HepG2 (cell line): Measurements from ENCODE around the gene CLCN2. TPM values are rescaled to one million over a fixed set of nuclear protein-coding genes. Genes with fewer than 3 reads are reported as not detected.
A peak's percentile ranks its signal among the peaks of the same experiment; 100 is the strongest.

Experiments used
- ATAC-seq: fragments of 200-7000 bp; cut with Tn5 transposase; 3 replicates; pipeline ENCODE4 v1.9.1; 2020; ENCODE audit warnings: mild to moderate bottlenecking, moderate library complexity
- BruUV-seq: library from RNA; stranded (reverse); fragments of 400-500 nt; replicated peaks from 2 replicates; lab custom pipeline; 2021; lab: Mats Ljungman, UMichigan
- CTCF ChIA-PET: fragments of 300-600 bp; formaldehyde crosslinking; extraction: SDS; loops from one replicate; lab custom pipeline; 2021; ENCODE audit warnings: low total read pairs, inconsistent platforms, low intra/inter-chr PET ratio; lab: Yijun Ruan, JAX
- POLR2A ChIA-PET: fragments of 350-600 bp; sonication (Branson Sonifier 250); formaldehyde crosslinking; loops from one replicate; lab custom pipeline; 2020; ENCODE audit warnings: antibody characterized with exemption, inconsistent platforms; lab: Yijun Ruan, JAX
- DNase-seq: peaks from one replicate; pipeline ENCODE4 v3.0.0-alpha.2; 2015; ENCODE audit warnings: low spot score
- FAIRE-seq: peaks from 3 replicates; lab custom pipeline; 2011; peaks lifted over from hg19 to GRCh38; lab: Jason Lieb, UNC
- H2AFZ ChIP-seq: one replicate; pipeline ENCODE4 v1.6.1; 2011; ENCODE audit warnings: low read length, inconsistent platforms
- H3K27ac ChIP-seq: fragments of 300-600 bp; 3 replicates; pipeline ENCODE4 v1.8.0; 2011; ENCODE audit warnings: mixed run types, mild to moderate bottlenecking, mixed read lengths, low read length, inconsistent platforms; ENCODE audit not compliant: insufficient read depth; ENCODE audit errors: extremely low read length
- H3K27me3 ChIP-seq, 2 experiments: fragments of 200-600 bp in 1 of 2; 2 replicates in 1 of 2; 3 replicates in 1 of 2; pipeline versions ENCODE4 v1.6.0 to v1.8.0; 2011; ENCODE audit warnings: low read length in 2 of 2, mild to moderate bottlenecking in 2 of 2, moderate library complexity in 2 of 2, inconsistent platforms in 1 of 2; ENCODE audit not compliant: insufficient read depth in 2 of 2, control insufficient read depth in 1 of 2
- H3K36me3 ChIP-seq, 2 experiments: fragments of 200-600 bp in 1 of 2; replicated peaks in 1 of 2; 2 replicates in 1 of 2; 3 replicates in 1 of 2; pipeline versions ENCODE4 v1.5.1 to v1.8.0; 2011; ENCODE audit warnings: low read length in 2 of 2, inconsistent platforms in 1 of 2; ENCODE audit not compliant: insufficient read depth in 2 of 2, control insufficient read depth in 1 of 2
- H3K4me1 ChIP-seq: 2 replicates; pipeline ENCODE4 v1.5.1; 2012; ENCODE audit warnings: low read length, inconsistent platforms; ENCODE audit not compliant: insufficient read depth
- H3K4me2 ChIP-seq: 2 replicates; pipeline ENCODE4 v1.6.0; 2011; ENCODE audit warnings: low read depth, low read length, inconsistent platforms
- H3K4me3 ChIP-seq, 3 experiments: fragments of 200-600 bp in 1 of 3; sonication (generic), shearing (Covaris generic) in 1 of 3; replicated peaks in 1 of 3; 2 replicates each; pipeline ENCODE4 v1.5.1; 2011 to 2016; ENCODE audit warnings: low read length in 3 of 3, inconsistent platforms in 2 of 3, low read depth in 2 of 3, mild to moderate bottlenecking in 2 of 3, control low read depth in 1 of 3, mixed read lengths in 1 of 3; ENCODE audit not compliant: insufficient read depth in 1 of 3
- H3K79me2 ChIP-seq: one replicate; pipeline ENCODE4 v1.6.1; 2011; ENCODE audit warnings: low read length, inconsistent platforms; ENCODE audit not compliant: insufficient read depth
- H3K9ac ChIP-seq: 2 replicates; pipeline ENCODE4 v1.6.0; 2011; ENCODE audit warnings: mild to moderate bottlenecking, low read depth, low read length, inconsistent platforms; ENCODE audit not compliant: insufficient read depth
- H3K9me3 ChIP-seq: 2 replicates; pipeline ENCODE4 v1.5.1; 2012; ENCODE audit warnings: mild to moderate bottlenecking, low read length
- H4K20me1 ChIP-seq: 2 replicates; pipeline ENCODE4 v1.6.0; 2011; ENCODE audit warnings: inconsistent platforms, mild to moderate bottlenecking, low read length, moderate library complexity; ENCODE audit not compliant: insufficient read depth
- GZF1 ChIP-seq: sonication (generic); formaldehyde crosslinking; IDR thresholded peaks from 2 replicates; pipeline ENCODE4 v1.5.1; 2020; ENCODE audit warnings: mild to moderate bottlenecking, missing genetic modification reagents
- HNRNPK ChIP-seq: fragments of 200-400 bp; formaldehyde crosslinking; IDR thresholded peaks from 2 replicates; pipeline ENCODE4 v1.6.1; 2018; ENCODE audit warnings: low read length, low read depth, moderate library complexity, mild to moderate bottlenecking; ENCODE audit not compliant: poor library complexity, severe bottlenecking
- JUNB ChIP-seq: sonication (generic); formaldehyde crosslinking; IDR thresholded peaks from 2 replicates; pipeline ENCODE4 v1.8.0; 2022; ENCODE audit warnings: missing genetic modification reagents, mild to moderate bottlenecking, borderline replicate concordance
- NKX3-1 ChIP-seq: sonication (generic); formaldehyde crosslinking; IDR thresholded peaks from 2 replicates; pipeline ENCODE4 v1.5.0; 2020; ENCODE audit warnings: missing genetic modification reagents
- PCBP1 ChIP-seq: fragments of 200-400 bp; formaldehyde crosslinking; IDR thresholded peaks from 2 replicates; pipeline ENCODE4 v1.6.1; 2017; ENCODE audit warnings: mild to moderate bottlenecking, low read depth, low read length, borderline replicate concordance
- RBFOX2 ChIP-seq: fragments of 200-400 bp; formaldehyde crosslinking; IDR thresholded peaks from 2 replicates; pipeline ENCODE4 v1.6.1; 2017; ENCODE audit warnings: low read depth, mild to moderate bottlenecking, low read length
- ZNF441 ChIP-seq: sonication (generic); formaldehyde crosslinking; IDR thresholded peaks from 2 replicates; pipeline ENCODE4 v1.7.0; 2021; ENCODE audit warnings: missing genetic modification reagents, borderline replicate concordance
- ZNF775 ChIP-seq: sonication (generic); formaldehyde crosslinking; IDR thresholded peaks from 2 replicates; pipeline ENCODE4 v1.4.0; 2020; ENCODE audit warnings: missing genetic modification reagents, mild to moderate bottlenecking, moderate library complexity, borderline replicate concordance
- WGBS: methylation state at CpG from one replicate; pipeline ENCODE4 v1.1.6; 2017; ENCODE audit warnings: low lambda C conversion rate; 5-methylcytosine and 5-hydroxymethylcytosine counted together
- in situ Hi-C: cut with HindIII; loops from 2 replicates; pipeline ENCODE4 v1.10.0; 2017; ENCODE audit warnings: low pct_unique_long_range_greater_than_20kb; ENCODE audit not compliant: extremely low pct_ligation_motif_present
- intact Hi-C: fragments of 100-400 bp; cut with micrococcal nuclease; formaldehyde crosslinking; loops from one replicate; pipeline ENCODE4 v1.10.0; 2022; ENCODE audit not compliant: unreplicated experiment
- polyA plus RNA-seq, 8 experiments: library from polyadenylated mRNA; depleted of rRNA in 3 of 8; stranded (reverse) in 7 of 8; unstranded in 1 of 8; fragments of >200 nt; fragmentation: Illumina TruSeq in 4 of 8; extraction: Trizol in 4 of 8; gene quantifications; 2 replicates each; pipeline versions ENCODE4 v1.2.1 to v1.2.3, GENCODE V29; 2011 to 2016; ENCODE audit warnings: low read depth in 4 of 8, missing spikeins in 1 of 8, mixed read lengths in 1 of 8; ENCODE audit not compliant: insufficient read depth in 1 of 8
- total RNA-seq, 5 experiments: library from RNA; depleted of rRNA; stranded (reverse); fragments of >200 nt; fragmentation: Illumina TruSeq; extraction: Trizol; gene quantifications; 2 replicates each; pipeline ENCODE4 v1.2.3, GENCODE V29; 2016; ENCODE audit warnings: low read depth in 1 of 5
- TF ChIP-seq, protein P1 (sequence below): sonication (generic); formaldehyde crosslinking; conservative IDR thresholded peaks from 2 replicates; pipeline ENCODE4 v1.8.1; 2023; ENCODE audit warnings: missing genetic modification reagents
- TF ChIP-seq, protein P2 (sequence below): sonication (generic); formaldehyde crosslinking; IDR thresholded peaks from 2 replicates; pipeline ENCODE4 v1.5.0; 2020; ENCODE audit warnings: missing genetic modification reagents

CLCN2 gene
- total and polyA plus RNA-seq, 2 of the 13 experiments (the other 11 are each of a cell fraction or from before 2014, with no cell fraction given): 11.4 to 13.5 TPM

DNA sequence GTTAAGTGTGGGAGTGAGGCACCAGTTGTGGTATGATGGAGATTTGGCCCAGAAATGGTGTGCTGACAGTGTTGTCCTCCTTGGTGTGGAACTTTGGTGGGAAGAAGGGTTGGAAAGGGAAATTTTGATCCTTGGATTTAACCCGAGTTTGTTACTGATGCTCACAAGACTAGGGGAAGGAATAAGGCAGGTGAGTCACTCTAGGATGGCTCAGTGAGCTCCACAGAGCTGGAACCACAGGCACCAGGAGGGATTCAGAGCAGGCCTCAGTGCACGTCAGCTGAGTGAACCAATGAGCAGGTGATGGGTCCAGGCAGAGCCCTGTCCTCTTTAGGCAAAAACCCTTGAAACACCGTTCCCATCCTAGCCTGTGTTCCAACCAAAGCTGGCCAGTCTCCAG, 29.9 kb upstream of the CLCN2 start:
- in situ Hi-C loops: no loop called here
- no peak overlapping the region for H3K4me2 ChIP-seq
- no peak for ATAC-seq

DNA sequence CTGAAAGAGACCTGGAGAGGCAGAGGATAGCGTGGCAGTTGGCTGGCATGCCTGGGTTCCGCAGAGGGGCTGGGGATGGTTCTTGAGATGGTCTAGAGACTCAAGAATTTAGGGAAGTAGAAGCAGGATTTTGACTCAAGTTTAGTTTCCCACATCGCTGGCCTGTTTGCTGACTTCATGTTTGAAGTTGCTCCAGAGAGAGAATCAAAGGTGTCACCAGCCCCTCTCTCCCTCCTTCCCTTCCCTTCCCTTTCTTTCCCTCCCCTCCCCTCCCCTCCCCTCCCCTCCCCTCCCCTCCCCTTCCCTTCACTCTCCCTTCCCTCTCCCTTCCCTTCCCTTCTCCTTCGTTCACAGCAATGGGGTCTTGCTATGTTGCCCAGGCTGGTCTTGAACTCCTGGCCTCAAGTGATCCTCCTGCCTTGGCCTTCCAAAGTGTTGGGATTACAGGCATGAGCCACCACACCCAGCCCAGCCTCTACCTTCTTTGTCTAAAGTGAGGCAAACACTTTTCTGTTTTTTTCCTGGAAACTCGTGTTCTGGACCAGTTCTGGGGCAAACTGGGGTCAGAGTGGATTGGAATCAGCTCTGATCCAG, 28.6 kb upstream of the CLCN2 start:
- H3K9ac ChIP-seq: no peak overlapping the region
- no peak overlapping the region for H3K27ac ChIP-seq
- CTCF ChIA-PET: no interaction called here
- ATAC-seq (no peak), DNase-seq (no peak), FAIRE-seq (no peak)
- no peak overlapping the region for H2AFZ ChIP-seq
- H3K79me2 ChIP-seq: no peaks in the 10 kb centered on the region
- no peaks in the 10 kb centered on the region for H3K9me3 ChIP-seq
- no peak overlapping the region for H3K4me2 ChIP-seq
- POLR2A ChIA-PET: interaction anchor here (1.0 to 2.1 kb wide), 3 partner anchors 18 to 28 kb away, joined by 3 to 5 read pairs (median 5); no protein-coding TSS in a partner anchor
- intact Hi-C loops (no loop called here), in situ Hi-C loops (no loop called here)
- peaks cover 8 to 18% of the 10 kb centered on the region in 2 experiments; a peak in 4 of 5 replicates for H3K36me3 ChIP-seq
- no peaks in the 10 kb centered on the region for H4K20me1 ChIP-seq
- H3K4me3 ChIP-seq: no peak overlapping the region
- WGBS: 96% methylated on average over 5 of the region's 5 CpGs
- no peaks in the 10 kb centered on the region for H3K27me3 ChIP-seq
- TF ChIP-seq PCBP1 (peak; percentile 85; the same call in 1 of the 2 replicates), NKX3-1 (CRISPR knock-in tag) (no peak), HNRNPK (peak; percentile 90), JUNB (CRISPR knock-in tag) (no peak), ZNF775 (no peak), GZF1 (CRISPR knock-in tag) (no peak), ZNF441 (no peak)
- TF ChIP-seq, protein P1, sequence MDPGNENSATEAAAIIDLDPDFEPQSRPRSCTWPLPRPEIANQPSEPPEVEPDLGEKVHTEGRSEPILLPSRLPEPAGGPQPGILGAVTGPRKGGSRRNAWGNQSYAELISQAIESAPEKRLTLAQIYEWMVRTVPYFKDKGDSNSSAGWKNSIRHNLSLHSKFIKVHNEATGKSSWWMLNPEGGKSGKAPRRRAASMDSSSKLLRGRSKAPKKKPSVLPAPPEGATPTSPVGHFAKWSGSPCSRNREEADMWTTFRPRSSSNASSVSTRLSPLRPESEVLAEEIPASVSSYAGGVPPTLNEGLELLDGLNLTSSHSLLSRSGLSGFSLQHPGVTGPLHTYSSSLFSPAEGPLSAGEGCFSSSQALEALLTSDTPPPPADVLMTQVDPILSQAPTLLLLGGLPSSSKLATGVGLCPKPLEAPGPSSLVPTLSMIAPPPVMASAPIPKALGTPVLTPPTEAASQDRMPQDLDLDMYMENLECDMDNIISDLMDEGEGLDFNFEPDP (CRISPR knock-in tag): no peak
- BruUV-seq: no TSS peak
- H3K4me1 ChIP-seq: no peaks in the 10 kb centered on the region

More for the DNA sequence above, 29.9 kb upstream of the CLCN2 start:
- 40% methylated on average over 1 of the region's 3 CpGs for WGBS
- DNase-seq (no peak), FAIRE-seq (no peak)
- Histone ChIP-seq H3K36me3 (peaks cover 6 to 13% of the 10 kb centered on the region in 2 experiments; a peak in 3 of 5 replicates), H3K79me2 (no peaks in the 10 kb centered on the region), H3K9ac (no peak overlapping the region), H2AFZ (no peak overlapping the region), H3K27ac (no peak overlapping the region), H4K20me1 (no peaks in the 10 kb centered on the region), H3K27me3 (0 out of 5 replicates have a peak, but pooled peaks cover 0 to 4% of the 10 kb centered on the region in 2 experiments), H3K4me1 (no peaks in the 10 kb centered on the region), H3K9me3 (no peaks in the 10 kb centered on the region), H3K4me3 (no peak overlapping the region)
- ChIA-PET CTCF (no interaction called here), POLR2A (interaction anchor here (1.8 to 2.1 kb wide), 2 partner anchors 13 to 29 kb away, joined by 4 to 5 read pairs; partner anchors contain the start of gene THPO)
- BruUV-seq: no TSS peak
- intact Hi-C loops: no loop called here
- TF ChIP-seq, protein P2, sequence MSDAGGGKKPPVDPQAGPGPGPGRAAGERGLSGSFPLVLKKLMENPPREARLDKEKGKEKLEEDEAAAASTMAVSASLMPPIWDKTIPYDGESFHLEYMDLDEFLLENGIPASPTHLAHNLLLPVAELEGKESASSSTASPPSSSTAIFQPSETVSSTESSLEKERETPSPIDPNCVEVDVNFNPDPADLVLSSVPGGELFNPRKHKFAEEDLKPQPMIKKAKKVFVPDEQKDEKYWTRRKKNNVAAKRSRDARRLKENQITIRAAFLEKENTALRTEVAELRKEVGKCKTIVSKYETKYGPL (CRISPR knock-in tag): no peak
- peak; percentile 42; the same call in 1 of the 2 replicates for TF ChIP-seq RBFOX2
